HepG2 (cell line): Measurements from ENCODE around the gene CDH12. TPM values are rescaled to one million over a fixed set of nuclear protein-coding genes. Genes with fewer than 3 reads are reported as not detected.

Source experiments
- ATAC-seq: fragments of 200-7000 bp; cut with Tn5 transposase; 3 replicates; pipeline ENCODE4 v1.9.1; 2020; ENCODE audit warnings: mild to moderate bottlenecking, moderate library complexity
- BruUV-seq: library from RNA; stranded (reverse); fragments of 400-500 nt; replicated peaks from 2 replicates; lab custom pipeline; 2021; lab: Mats Ljungman, UMichigan
- CTCF ChIA-PET: fragments of 300-600 bp; formaldehyde crosslinking; extraction: SDS; loops from one replicate; lab custom pipeline; 2021; ENCODE audit warnings: low total read pairs, inconsistent platforms, low intra/inter-chr PET ratio; lab: Yijun Ruan, JAX
- POLR2A ChIA-PET: fragments of 350-600 bp; sonication (Branson Sonifier 250); formaldehyde crosslinking; loops from one replicate; lab custom pipeline; 2020; ENCODE audit warnings: antibody characterized with exemption, inconsistent platforms; lab: Yijun Ruan, JAX
- DNase-seq: peaks from one replicate; pipeline ENCODE4 v3.0.0-alpha.2; 2015; ENCODE audit warnings: low spot score
- FAIRE-seq: peaks from 3 replicates; lab custom pipeline; 2011; peaks lifted over from hg19 to GRCh38; lab: Jason Lieb, UNC
- H2AFZ ChIP-seq: one replicate; pipeline ENCODE4 v1.6.1; 2011; ENCODE audit warnings: low read length, inconsistent platforms
- H3K27ac ChIP-seq: fragments of 300-600 bp; 3 replicates; pipeline ENCODE4 v1.8.0; 2011; ENCODE audit warnings: mixed run types, mild to moderate bottlenecking, mixed read lengths, low read length, inconsistent platforms; ENCODE audit not compliant: insufficient read depth; ENCODE audit errors: extremely low read length
- H3K27me3 ChIP-seq, 2 experiments: fragments of 200-600 bp in 1 of 2; 2 replicates in 1 of 2; 3 replicates in 1 of 2; pipeline versions ENCODE4 v1.6.0 to v1.8.0; 2011; ENCODE audit warnings: low read length in 2 of 2, mild to moderate bottlenecking in 2 of 2, moderate library complexity in 2 of 2, inconsistent platforms in 1 of 2; ENCODE audit not compliant: insufficient read depth in 2 of 2, control insufficient read depth in 1 of 2
- H3K36me3 ChIP-seq, 2 experiments: fragments of 200-600 bp in 1 of 2; replicated peaks in 1 of 2; 2 replicates in 1 of 2; 3 replicates in 1 of 2; pipeline versions ENCODE4 v1.5.1 to v1.8.0; 2011; ENCODE audit warnings: low read length in 2 of 2, inconsistent platforms in 1 of 2; ENCODE audit not compliant: insufficient read depth in 2 of 2, control insufficient read depth in 1 of 2
- H3K4me1 ChIP-seq: 2 replicates; pipeline ENCODE4 v1.5.1; 2012; ENCODE audit warnings: low read length, inconsistent platforms; ENCODE audit not compliant: insufficient read depth
- H3K4me2 ChIP-seq: 2 replicates; pipeline ENCODE4 v1.6.0; 2011; ENCODE audit warnings: low read depth, low read length, inconsistent platforms
- H3K4me3 ChIP-seq, 3 experiments: fragments of 200-600 bp in 1 of 3; sonication (generic), shearing (Covaris generic) in 1 of 3; replicated peaks in 1 of 3; 2 replicates each; pipeline ENCODE4 v1.5.1; 2011 to 2016; ENCODE audit warnings: low read length in 3 of 3, inconsistent platforms in 2 of 3, low read depth in 2 of 3, mild to moderate bottlenecking in 2 of 3, control low read depth in 1 of 3, mixed read lengths in 1 of 3; ENCODE audit not compliant: insufficient read depth in 1 of 3
- H3K79me2 ChIP-seq: one replicate; pipeline ENCODE4 v1.6.1; 2011; ENCODE audit warnings: low read length, inconsistent platforms; ENCODE audit not compliant: insufficient read depth
- H3K9ac ChIP-seq: 2 replicates; pipeline ENCODE4 v1.6.0; 2011; ENCODE audit warnings: mild to moderate bottlenecking, low read depth, low read length, inconsistent platforms; ENCODE audit not compliant: insufficient read depth
- H3K9me3 ChIP-seq: 2 replicates; pipeline ENCODE4 v1.5.1; 2012; ENCODE audit warnings: mild to moderate bottlenecking, low read length
- H4K20me1 ChIP-seq: 2 replicates; pipeline ENCODE4 v1.6.0; 2011; ENCODE audit warnings: inconsistent platforms, mild to moderate bottlenecking, low read length, moderate library complexity; ENCODE audit not compliant: insufficient read depth
- CC2D1A ChIP-seq: sonication (generic); formaldehyde crosslinking; IDR thresholded peaks from 2 replicates; pipeline ENCODE4 v1.8.1; 2023; ENCODE audit warnings: mild to moderate bottlenecking, missing genetic modification reagents
- NKX3-1 ChIP-seq: sonication (generic); formaldehyde crosslinking; IDR thresholded peaks from 2 replicates; pipeline ENCODE4 v1.5.0; 2020; ENCODE audit warnings: missing genetic modification reagents
- NONO ChIP-seq, 2 experiments: fragments of 450-650 bp in 1 of 2; sonication (generic) in 1 of 2; formaldehyde crosslinking in 1 of 2; IDR thresholded peaks in 1 of 2; conservative IDR thresholded peaks in 1 of 2; 2 replicates each; pipeline versions ENCODE4 v1.6.1 to v1.8.0; 2017 to 2022; ENCODE audit warnings: mild to moderate bottlenecking in 1 of 2, missing genetic modification reagents in 1 of 2, moderate library complexity in 1 of 2
- NRL ChIP-seq: sonication (generic); formaldehyde crosslinking; IDR thresholded peaks from 2 replicates; pipeline ENCODE4 v1.5.0; 2020; ENCODE audit warnings: missing genetic modification reagents, mild to moderate bottlenecking, moderate library complexity, borderline replicate concordance
- POLR2AphosphoS2 ChIP-seq: IDR thresholded peaks from 2 replicates; pipeline ENCODE4 v1.6.1; 2011; ENCODE audit warnings: low read depth, low read length, improper control_type of control experiment
- PRPF4 ChIP-seq: fragments of 200-400 bp; formaldehyde crosslinking; IDR thresholded peaks from 2 replicates; pipeline ENCODE4 v1.6.1; 2016; ENCODE audit warnings: low read length, low read depth; ENCODE audit not compliant: poor library complexity, severe bottlenecking
- REXO4 ChIP-seq: sonication (generic); formaldehyde crosslinking; IDR thresholded peaks from 2 replicates; pipeline ENCODE4 v1.8.0; 2022; ENCODE audit warnings: missing genetic modification reagents, mild to moderate bottlenecking, borderline replicate concordance
- SP4 ChIP-seq: sonication (generic); formaldehyde crosslinking; IDR thresholded peaks from 2 replicates; pipeline ENCODE4 v1.8.1; 2023; ENCODE audit warnings: mild to moderate bottlenecking, missing genetic modification reagents
- SRSF4 ChIP-seq: fragments of 200-400 bp; formaldehyde crosslinking; IDR thresholded peaks from one replicate; pipeline ENCODE4 v1.6.1; 2018; ENCODE audit warnings: mild to moderate bottlenecking, low read depth, low read length, moderate library complexity; ENCODE audit not compliant: poor library complexity, severe bottlenecking
- TCF7 ChIP-seq: sonication (generic); IDR thresholded peaks from 2 replicates; pipeline ENCODE4 v1.6.1; 2016; ENCODE audit warnings: antibody characterized with exemption, low read depth
- TEF ChIP-seq: sonication (generic); formaldehyde crosslinking; IDR thresholded peaks from 2 replicates; pipeline ENCODE4 v1.5.0; 2020; ENCODE audit warnings: missing genetic modification reagents
- ZNF446 ChIP-seq: sonication (generic); formaldehyde crosslinking; IDR thresholded peaks from 2 replicates; pipeline ENCODE4 v1.5.0; 2020; ENCODE audit warnings: mild to moderate bottlenecking, missing genetic modification reagents
- ZNF460 ChIP-seq: sonication (generic); formaldehyde crosslinking; IDR thresholded peaks from 2 replicates; pipeline ENCODE4 v1.5.1; 2020; ENCODE audit warnings: missing genetic modification reagents, mild to moderate bottlenecking, borderline replicate concordance
- ZNF616 ChIP-seq: sonication (generic); formaldehyde crosslinking; IDR thresholded peaks from 2 replicates; pipeline ENCODE4 v1.5.0; 2020; ENCODE audit warnings: low read depth, mild to moderate bottlenecking, missing genetic modification reagents
- ZNF652 ChIP-seq: IDR thresholded peaks from 2 replicates; pipeline ENCODE4 v1.6.1; 2016; ENCODE audit warnings: low read depth, borderline replicate concordance
- ZNF672 ChIP-seq: sonication (generic); formaldehyde crosslinking; IDR thresholded peaks from 2 replicates; pipeline ENCODE4 v1.8.1; 2022; ENCODE audit warnings: missing genetic modification reagents
- ZNF768 ChIP-seq: sonication (generic); formaldehyde crosslinking; IDR thresholded peaks from 2 replicates; pipeline ENCODE4 v1.4.0; 2020; ENCODE audit warnings: missing genetic modification reagents
- WGBS: methylation state at CpG from one replicate; pipeline ENCODE4 v1.1.6; 2017; ENCODE audit warnings: low lambda C conversion rate; 5-methylcytosine and 5-hydroxymethylcytosine counted together
- in situ Hi-C: cut with HindIII; loops from 2 replicates; pipeline ENCODE4 v1.10.0; 2017; ENCODE audit warnings: low pct_unique_long_range_greater_than_20kb; ENCODE audit not compliant: extremely low pct_ligation_motif_present
- intact Hi-C: fragments of 100-400 bp; cut with micrococcal nuclease; formaldehyde crosslinking; loops from one replicate; pipeline ENCODE4 v1.10.0; 2022; ENCODE audit not compliant: unreplicated experiment
- polyA plus RNA-seq, 8 experiments: library from polyadenylated mRNA; depleted of rRNA in 3 of 8; stranded (reverse) in 7 of 8; unstranded in 1 of 8; fragments of >200 nt; fragmentation: Illumina TruSeq in 4 of 8; extraction: Trizol in 4 of 8; gene quantifications; 2 replicates each; pipeline versions ENCODE4 v1.2.1 to v1.2.3, GENCODE V29; 2011 to 2016; ENCODE audit warnings: low read depth in 4 of 8, missing spikeins in 1 of 8, mixed read lengths in 1 of 8; ENCODE audit not compliant: insufficient read depth in 1 of 8
- total RNA-seq, 5 experiments: library from RNA; depleted of rRNA; stranded (reverse); fragments of >200 nt; fragmentation: Illumina TruSeq; extraction: Trizol; gene quantifications; 2 replicates each; pipeline ENCODE4 v1.2.3, GENCODE V29; 2016; ENCODE audit warnings: low read depth in 1 of 5
- TF ChIP-seq, protein P1 (sequence below): sonication (generic); formaldehyde crosslinking; IDR thresholded peaks from 2 replicates; pipeline ENCODE4 v1.5.1; 2020; ENCODE audit warnings: missing genetic modification reagents, mild to moderate bottlenecking, borderline replicate concordance

The CDH12 gene
- total and polyA plus RNA-seq, 2 of the 13 experiments (the other 11 are each of a cell fraction or from before 2014, with no cell fraction given): not detected

- WGBS: 0% methylated on average over 3 of the region's 3 CpGs
- H3K4me2 ChIP-seq: no peak overlapping the region
- no peaks in the 10 kb centered on the region for H3K36me3 ChIP-seq
- no peaks in the 10 kb centered on the region for H3K4me1 ChIP-seq
- H3K9ac ChIP-seq: no peak overlapping the region
- no peak overlapping the region for H3K4me3 ChIP-seq
- no peaks in the 10 kb centered on the region for H3K27me3 ChIP-seq
- FAIRE-seq (no peak), DNase-seq (no peak), ATAC-seq (no peak)
- no peaks in the 10 kb centered on the region for H3K9me3 ChIP-seq
- no peak overlapping the region for H3K27ac ChIP-seq
- in situ Hi-C loops: no loop called here
- intact Hi-C loops: no loop called here
- BruUV-seq: no TSS peak
- no peaks in the 10 kb centered on the region for H4K20me1 ChIP-seq
- ChIA-PET CTCF (no interaction called here), POLR2A (no interaction called here)
- H2AFZ ChIP-seq: no peak overlapping the region
- H3K79me2 ChIP-seq: no peaks in the 10 kb centered on the region
- no peak for TF ChIP-seq SRSF4
- no peak for TF ChIP-seq SP4 (CRISPR knock-in tag)
- no peak for TF ChIP-seq PRPF4
- TF ChIP-seq ZNF460 (CRISPR knock-in tag): no peak
Observed at GRCh38 chr5:21856987-21857386, 996.2 kb downstream of the CDH12 start.

DNA sequence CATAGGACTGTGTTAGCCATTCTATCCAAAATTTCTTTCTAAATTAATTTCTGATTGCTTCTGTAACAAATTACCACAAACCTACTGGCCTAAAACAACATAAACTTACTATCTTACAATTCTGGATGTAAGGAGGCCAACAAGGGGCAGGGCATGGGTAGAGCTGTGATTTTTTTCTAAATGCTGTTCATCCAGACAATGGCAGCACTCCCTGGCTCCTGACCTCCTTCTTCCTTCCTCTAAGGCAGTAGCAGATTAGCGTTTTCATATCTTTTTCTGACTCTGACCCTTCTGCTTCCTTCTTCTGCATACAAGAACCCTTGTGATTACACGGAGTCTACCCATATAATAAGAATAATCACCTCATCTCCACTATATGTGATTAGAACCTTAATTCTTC lies 1005.8 kb downstream of the CDH12 start:
- H3K79me2 ChIP-seq: no peaks in the 10 kb centered on the region
- no peaks in the 10 kb centered on the region for H3K4me1 ChIP-seq
- no peaks in the 10 kb centered on the region for H4K20me1 ChIP-seq
- H3K27ac ChIP-seq: no peak overlapping the region
- DNase-seq (no peak), FAIRE-seq (no peak), ATAC-seq (no peak)
- no peak overlapping the region for H3K9ac ChIP-seq
- no peak overlapping the region for H3K4me2 ChIP-seq
- no peaks in the 10 kb centered on the region for H3K27me3 ChIP-seq
- TF ChIP-seq, protein P1, sequence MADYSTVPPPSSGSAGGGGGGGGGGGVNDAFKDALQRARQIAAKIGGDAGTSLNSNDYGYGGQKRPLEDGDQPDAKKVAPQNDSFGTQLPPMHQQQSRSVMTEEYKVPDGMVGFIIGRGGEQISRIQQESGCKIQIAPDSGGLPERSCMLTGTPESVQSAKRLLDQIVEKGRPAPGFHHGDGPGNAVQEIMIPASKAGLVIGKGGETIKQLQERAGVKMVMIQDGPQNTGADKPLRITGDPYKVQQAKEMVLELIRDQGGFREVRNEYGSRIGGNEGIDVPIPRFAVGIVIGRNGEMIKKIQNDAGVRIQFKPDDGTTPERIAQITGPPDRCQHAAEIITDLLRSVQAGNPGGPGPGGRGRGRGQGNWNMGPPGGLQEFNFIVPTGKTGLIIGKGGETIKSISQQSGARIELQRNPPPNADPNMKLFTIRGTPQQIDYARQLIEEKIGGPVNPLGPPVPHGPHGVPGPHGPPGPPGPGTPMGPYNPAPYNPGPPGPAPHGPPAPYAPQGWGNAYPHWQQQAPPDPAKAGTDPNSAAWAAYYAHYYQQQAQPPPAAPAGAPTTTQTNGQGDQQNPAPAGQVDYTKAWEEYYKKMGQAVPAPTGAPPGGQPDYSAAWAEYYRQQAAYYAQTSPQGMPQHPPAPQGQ (CRISPR knock-in tag): no peak
- no peak for TF ChIP-seq ZNF768 (CRISPR knock-in tag)
- TF ChIP-seq POLR2AphosphoS2: no peak
- no peak for TF ChIP-seq NRL (CRISPR knock-in tag)
- no peak for TF ChIP-seq TEF
- no peak for TF ChIP-seq REXO4 (CRISPR knock-in tag)
- no peak for TF ChIP-seq ZNF616 (CRISPR knock-in tag)
- no peak for TF ChIP-seq CC2D1A
- no peak for TF ChIP-seq ZNF652
- TF ChIP-seq ZNF672 (CRISPR knock-in tag): no peak
- no peak for TF ChIP-seq NKX3-1 (CRISPR knock-in tag)
- TF ChIP-seq ZNF446 (CRISPR knock-in tag): no peak
- TF ChIP-seq TCF7: no peak
- TF ChIP-seq NONO (IDR thresholded peaks at IDR 0.05): no peak
- TF ChIP-seq NONO (CRISPR knock-in tag; conservative IDR thresholded peaks at IDR 0.05): no peak
- no peaks in the 10 kb centered on the region for H3K36me3 ChIP-seq
- H3K4me3 ChIP-seq: no peak overlapping the region
- intact Hi-C loops: no loop called here
- CTCF ChIA-PET: no interaction called here
- 0% methylated on average over 2 of the region's 2 CpGs for WGBS
- in situ Hi-C loops: no loop called here
- no peaks in the 10 kb centered on the region for H3K9me3 ChIP-seq
- POLR2A ChIA-PET: no interaction called here
- no TSS peak for BruUV-seq
- H2AFZ ChIP-seq: no peak overlapping the region
